ENCODE measurements around the gene PSMA2. TPM values are rescaled to one million over a fixed set of nuclear protein-coding genes. Genes with fewer than 3 reads are reported as not detected.

PSMA2 gene
- total and polyA plus RNA-seq, 2 donors (not counting 3 experiments of a cell fraction or from before 2014, with no cell fraction given): 107 to 118 TPM

- Histone ChIP-seq H3K9me1 (replicated peaks; ENCODE audit: control insufficient read depth, extremely low read depth, insufficient read depth, low read length) (no peaks in the 10 kb centered on the region), H3K79me2 (ENCODE audit: control insufficient read depth, insufficient read depth, low read length) (no peaks in the 10 kb centered on the region), H3K4me1 (ENCODE audit: control insufficient read depth, extremely low read depth, insufficient read depth, low read length) (no peaks in the 10 kb centered on the region), H3K27ac (ENCODE audit: insufficient read depth, low read depth, low read length) (no peak overlapping the region), H3K36me3 (ENCODE audit: control insufficient read depth in 2 of 2, extremely low read depth in 1 of 2, insufficient read depth in 2 of 2, low read length in 2 of 2) (no peaks in the 10 kb centered on the region), H3K4me3 (replicated peaks in 1 of 3; ENCODE audit: insufficient read depth in 1 of 3, low read depth in 1 of 3, low read length in 3 of 3) (no peak overlapping the region), H3K9me3 (replicated peaks; ENCODE audit: control insufficient read depth, insufficient read depth, low read length) (no peaks in the 10 kb centered on the region), H2AFZ (ENCODE audit: low read depth, low read length) (no peak overlapping the region), H3K9ac (replicated peaks; ENCODE audit: extremely low read depth, insufficient read depth, low read length) (no peak overlapping the region), H3K27me3 (ENCODE audit: control insufficient read depth in 2 of 2, insufficient read depth in 2 of 2, low read length in 2 of 2) (peaks cover 3 to 6% of the 10 kb centered on the region in 2 experiments), H4K20me1 (replicated peaks; ENCODE audit: control insufficient read depth, extremely low read depth, insufficient read depth, low read length) (no peaks in the 10 kb centered on the region), H3K4me2 (ENCODE audit: insufficient read depth, low read length) (no peak overlapping the region)
- DNase-seq (ENCODE audit: low read depth, low spot score) (no peak), FAIRE-seq (no peak)
- no TSS peak for BruUV-seq (replicated peaks)
- CTCF ChIA-PET: interaction anchor here (1.3 to 6.2 kb wide), 2 partner anchors 841 to 937 kb away, joined by 3 to 354 read pairs; no protein-coding TSS in a partner anchor
- POLR2A ChIA-PET: no interaction called here
- intact Hi-C loops (cut with micrococcal nuclease): no loop called here
- no peak for TF ChIP-seq CTCF (IDR thresholded peaks at IDR 0.05; ENCODE audit: extremely low read depth in 1 of 2, insufficient read depth in 1 of 2, low read depth in 1 of 2, low read length in 2 of 2)
- dilution Hi-C loops (cut with MboI; ENCODE audit: extremely low pct_ligation_motif_present, low sequenced_read_pairs): no loop called here
These were observed 51.6 kb downstream of the PSMA2 start for GRCh38 chr7:42880392-42880791.

GRCh38 chr7:42878303-42878702, 53.7 kb downstream of the PSMA2 start:
- Histone ChIP-seq H3K4me2 (ENCODE audit: insufficient read depth, low read length) (no peak overlapping the region), H3K4me1 (ENCODE audit: control insufficient read depth, extremely low read depth, insufficient read depth, low read length) (no peaks in the 10 kb centered on the region), H3K79me2 (ENCODE audit: control insufficient read depth, insufficient read depth, low read length) (no peaks in the 10 kb centered on the region), H3K4me3 (replicated peaks in 1 of 3; ENCODE audit: insufficient read depth in 1 of 3, low read depth in 1 of 3, low read length in 3 of 3) (no peak overlapping the region), H3K36me3 (ENCODE audit: control insufficient read depth in 2 of 2, extremely low read depth in 1 of 2, insufficient read depth in 2 of 2, low read length in 2 of 2) (no peaks in the 10 kb centered on the region), H3K27me3 (ENCODE audit: control insufficient read depth in 2 of 2, insufficient read depth in 2 of 2, low read length in 2 of 2) (peaks cover 3 to 6% of the 10 kb centered on the region in 2 experiments), H3K9me1 (replicated peaks; ENCODE audit: control insufficient read depth, extremely low read depth, insufficient read depth, low read length) (no peaks in the 10 kb centered on the region), H3K9me3 (replicated peaks; ENCODE audit: control insufficient read depth, insufficient read depth, low read length) (no peaks in the 10 kb centered on the region), H4K20me1 (replicated peaks; ENCODE audit: control insufficient read depth, extremely low read depth, insufficient read depth, low read length) (no peaks in the 10 kb centered on the region), H3K9ac (replicated peaks; ENCODE audit: extremely low read depth, insufficient read depth, low read length) (no peak overlapping the region), H3K27ac (ENCODE audit: insufficient read depth, low read depth, low read length) (no peak overlapping the region), H2AFZ (ENCODE audit: low read depth, low read length) (no peak overlapping the region)
- intact Hi-C loops (cut with micrococcal nuclease): no loop called here
- TF ChIP-seq POLR2AphosphoS5 (IDR thresholded peaks at IDR 0.05; ENCODE audit: insufficient read depth, low read depth, low read length) (no peak), MYC (IDR thresholded peaks at IDR 0.05; ENCODE audit: low read depth, low read length) (no peak), JUN (IDR thresholded peaks at IDR 0.05; ENCODE audit: borderline replicate concordance, insufficient read depth, insufficient read length, low read depth) (no peak), GATA2 (IDR thresholded peaks at IDR 0.05; ENCODE audit: insufficient read depth, insufficient read length, low read depth, low read length) (no peak), POLR2A (IDR thresholded peaks at IDR 0.05; ENCODE audit: low read depth, low read length) (no peak), EZH2 (IDR thresholded peaks at IDR 0.05; ENCODE audit: borderline replicate concordance, low read depth, low read length, severe bottlenecking) (no peak), MAX (IDR thresholded peaks at IDR 0.05; ENCODE audit: insufficient read depth, insufficient read length) (no peak), FOS (IDR thresholded peaks at IDR 0.05; ENCODE audit: borderline replicate concordance, insufficient read depth, low read length) (no peak), CTCF (IDR thresholded peaks at IDR 0.05; ENCODE audit: extremely low read depth in 1 of 2, insufficient read depth in 1 of 2, low read depth in 1 of 2, low read length in 2 of 2) (no peak)
- POLR2A ChIA-PET: no interaction called here
- no TSS peak for BruUV-seq (replicated peaks)
- DNase-seq (ENCODE audit: low read depth, low spot score) (no peak), FAIRE-seq (no peak)
- CTCF ChIA-PET: interaction anchor here (1.6 to 6.2 kb wide), 3 partner anchors 9 to 935 kb away, joined by 5 to 354 read pairs (median 9); no protein-coding TSS in a partner anchor
- dilution Hi-C loops (cut with MboI; ENCODE audit: extremely low pct_ligation_motif_present, low sequenced_read_pairs): no loop called here
